ENCODE results near the gene NFATC1. TPM values are rescaled to one million over a fixed set of nuclear protein-coding genes. Genes with fewer than 3 reads are reported as not detected.

The NFATC1 gene
- total and polyA plus RNA-seq, 9 donors, result 8.4 to 28.3 (median 12.2) TPM

DNA sequence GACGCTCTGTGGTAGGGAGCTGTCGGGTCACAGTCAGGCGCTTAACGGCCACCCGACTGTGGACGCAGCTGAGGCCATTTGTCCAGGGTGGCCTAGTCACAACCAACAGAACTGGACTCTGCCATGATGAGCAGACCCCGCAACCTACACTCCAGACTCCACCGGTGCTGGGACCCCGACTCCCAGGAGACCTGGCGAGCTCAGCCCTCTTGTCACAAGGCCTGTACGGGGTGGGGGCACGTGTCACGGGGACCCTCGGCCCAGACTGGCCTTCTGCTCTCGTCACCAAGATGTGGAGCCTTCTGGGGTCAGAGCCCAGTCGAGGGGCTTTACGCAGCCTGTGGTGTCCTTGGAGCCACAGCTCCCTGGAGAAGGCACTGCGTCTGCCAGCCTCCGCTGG is 22.5 kb downstream of the NFATC1 start:
- no peak overlapping the region for H3K27ac ChIP-seq
- 94% methylated on average over 17 to 19 of the region's 19 CpGs for WGBS, 3 donors
- H3K27me3 ChIP-seq, result no peaks in the 10 kb centered on the region

DNA sequence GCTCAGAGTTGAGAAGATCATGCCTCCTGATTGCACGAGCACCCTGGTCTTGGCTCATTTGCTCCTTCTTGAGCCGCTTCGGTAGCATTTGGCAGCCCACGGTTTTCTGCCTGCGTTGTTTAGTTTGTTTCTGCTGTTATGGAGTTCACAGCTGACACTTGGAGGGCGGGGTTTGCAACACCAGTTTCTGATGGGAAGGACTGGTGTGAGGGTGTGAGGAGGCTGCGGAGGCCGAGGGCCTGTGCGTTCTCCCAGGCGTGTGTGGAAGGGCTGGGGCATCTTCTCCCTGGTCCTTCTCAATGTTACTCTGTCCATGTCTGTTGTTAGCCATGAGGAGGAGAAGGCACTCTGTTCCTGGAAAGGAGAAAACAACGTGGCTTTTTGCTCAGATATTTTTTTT is 22.9 kb downstream of the NFATC1 start:
- no peak overlapping the region for H3K27ac ChIP-seq

More for the DNA sequence above, 22.5 kb downstream of the NFATC1 start:
- Histone ChIP-seq H3K4me1 (ENCODE audit: insufficient read depth) (peaks cover 4% of the 10 kb centered on the region), H3K4me3 (no peak overlapping the region), H3K9me3 (no peaks in the 10 kb centered on the region), H3K36me3 (no peaks in the 10 kb centered on the region)
- intact Hi-C loops (cut with DNase I), result no loop called here
- DNase-seq, result no peak
- TF ChIP-seq, protein P1, sequence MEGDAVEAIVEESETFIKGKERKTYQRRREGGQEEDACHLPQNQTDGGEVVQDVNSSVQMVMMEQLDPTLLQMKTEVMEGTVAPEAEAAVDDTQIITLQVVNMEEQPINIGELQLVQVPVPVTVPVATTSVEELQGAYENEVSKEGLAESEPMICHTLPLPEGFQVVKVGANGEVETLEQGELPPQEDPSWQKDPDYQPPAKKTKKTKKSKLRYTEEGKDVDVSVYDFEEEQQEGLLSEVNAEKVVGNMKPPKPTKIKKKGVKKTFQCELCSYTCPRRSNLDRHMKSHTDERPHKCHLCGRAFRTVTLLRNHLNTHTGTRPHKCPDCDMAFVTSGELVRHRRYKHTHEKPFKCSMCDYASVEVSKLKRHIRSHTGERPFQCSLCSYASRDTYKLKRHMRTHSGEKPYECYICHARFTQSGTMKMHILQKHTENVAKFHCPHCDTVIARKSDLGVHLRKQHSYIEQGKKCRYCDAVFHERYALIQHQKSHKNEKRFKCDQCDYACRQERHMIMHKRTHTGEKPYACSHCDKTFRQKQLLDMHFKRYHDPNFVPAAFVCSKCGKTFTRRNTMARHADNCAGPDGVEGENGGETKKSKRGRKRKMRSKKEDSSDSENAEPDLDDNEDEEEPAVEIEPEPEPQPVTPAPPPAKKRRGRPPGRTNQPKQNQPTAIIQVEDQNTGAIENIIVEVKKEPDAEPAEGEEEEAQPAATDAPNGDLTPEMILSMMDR (IDR thresholded peaks at IDR 0.05), result no peak
- TF ChIP-seq EP300 (IDR thresholded peaks at IDR 0.05), result no peak
- TF ChIP-seq POLR2A (IDR thresholded peaks at IDR 0.05), result no peak

DNA sequence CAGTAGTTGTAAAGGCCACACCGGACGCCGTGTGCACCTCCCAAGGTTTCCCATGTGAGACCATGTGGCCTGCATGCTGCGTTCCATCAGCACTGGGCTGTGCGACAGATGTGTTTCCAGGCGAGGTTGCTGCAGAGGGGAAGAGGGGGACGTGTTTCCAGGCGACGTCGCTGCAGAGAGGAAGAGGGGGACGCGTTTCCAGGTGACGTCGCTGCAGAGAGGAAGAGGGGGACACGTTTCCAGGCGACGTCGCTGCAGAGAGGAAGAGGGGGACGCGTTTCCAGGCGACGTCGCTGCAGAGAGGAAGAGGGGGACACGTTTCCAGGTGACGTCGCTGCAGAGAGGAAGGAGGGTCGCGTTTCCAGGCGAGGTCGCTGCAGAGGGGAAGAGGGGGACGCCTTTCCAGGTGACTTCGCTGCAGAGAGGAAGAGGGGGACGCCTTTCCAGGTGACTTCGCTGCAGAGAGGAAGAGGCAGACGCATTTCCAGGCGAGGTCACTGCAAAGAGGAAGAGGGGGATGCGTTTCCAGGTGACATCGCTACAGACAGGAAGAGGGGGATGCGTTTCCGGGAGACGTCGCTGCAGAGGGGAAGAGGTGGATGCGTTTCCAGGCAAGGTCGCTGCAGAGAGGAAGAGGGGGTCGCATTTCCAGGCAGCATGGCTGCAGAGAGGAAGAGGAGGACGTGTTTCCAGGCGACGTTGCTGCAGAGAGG is 24.5 kb downstream of the NFATC1 start:
- no peaks in the 10 kb centered on the region for H3K36me3 ChIP-seq
- 90 to 94% (median 91%) methylated on average over 48 of the region's 48 CpGs for WGBS, 3 donors
- no peak overlapping the region for H3K27ac ChIP-seq
- peaks cover 13% of the 10 kb centered on the region for H3K4me1 ChIP-seq (ENCODE audit: insufficient read depth)
- TF ChIP-seq EP300 (IDR thresholded peaks at IDR 0.05) (no peak), POLR2A (IDR thresholded peaks at IDR 0.05) (no peak)
- TF ChIP-seq, protein P1 (IDR thresholded peaks at IDR 0.05), result no peak
- H3K9me3 ChIP-seq, result no peaks in the 10 kb centered on the region
- DNase-seq, result no peak
- intact Hi-C loops (cut with DNase I), result no loop called here
- no peaks in the 10 kb centered on the region for H3K27me3 ChIP-seq
- H3K4me3 ChIP-seq, result no peak overlapping the region

More for the DNA sequence above, 22.9 kb downstream of the NFATC1 start:
- no peak for TF ChIP-seq POLR2A (IDR thresholded peaks at IDR 0.05)
- TF ChIP-seq EP300 (IDR thresholded peaks at IDR 0.05), result no peak
- TF ChIP-seq, protein P1 (IDR thresholded peaks at IDR 0.05), result no peak
- Histone ChIP-seq H3K9me3 (no peaks in the 10 kb centered on the region), H3K4me3 (no peak overlapping the region), H3K36me3 (no peaks in the 10 kb centered on the region), H3K27me3 (no peaks in the 10 kb centered on the region), H3K4me1 (ENCODE audit: insufficient read depth) (peaks cover 8% of the 10 kb centered on the region)
- DNase-seq, result no peak
- 60 to 79% (median 71%) methylated on average over 11 of the region's 11 CpGs for WGBS, 3 donors
- intact Hi-C loops (cut with DNase I), result no loop called here

DNA sequence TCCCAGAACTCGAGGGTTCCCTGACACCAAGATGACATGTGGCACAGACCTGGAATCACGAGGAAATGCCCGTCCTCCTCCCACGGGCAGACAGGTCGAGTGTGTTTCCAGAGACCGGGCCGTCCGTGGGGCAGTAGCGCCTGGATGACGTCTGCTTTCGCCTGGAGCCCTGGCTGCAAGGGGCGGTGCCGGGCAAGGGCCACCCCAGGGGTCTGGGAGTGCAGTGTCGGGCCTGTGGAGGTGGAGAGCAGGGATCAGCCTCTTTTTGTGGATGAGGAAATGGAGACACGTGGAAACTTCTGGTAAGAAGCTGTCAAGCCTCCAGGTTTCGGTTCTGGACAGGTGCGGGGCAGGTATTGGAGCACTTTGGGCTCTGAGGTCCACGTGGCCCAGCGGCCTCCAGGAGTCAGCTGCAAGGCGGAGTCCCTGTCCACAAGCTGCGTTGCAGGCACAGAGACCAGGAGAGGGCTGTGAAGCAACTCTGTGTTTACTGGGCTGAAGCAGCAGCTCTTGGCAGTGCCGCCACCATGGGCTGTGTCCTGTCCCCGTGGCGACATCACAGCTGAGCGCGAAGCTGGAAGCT is 25.6 kb downstream of the NFATC1 start:
- no peak for DNase-seq

More for the DNA sequence above, 25.6 kb downstream of the NFATC1 start:
- peaks cover 13% of the 10 kb centered on the region for H3K4me1 ChIP-seq (ENCODE audit: insufficient read depth)
- no peak overlapping the region for H3K27ac ChIP-seq
- H3K4me3 ChIP-seq, result no peak overlapping the region
- intact Hi-C loops (cut with DNase I), result no loop called here
- WGBS, 3 donors, result 92 to 93% (median 93%) methylated on average over 25 to 26 of the region's 26 CpGs
- H3K36me3 ChIP-seq, result no peaks in the 10 kb centered on the region
- no peaks in the 10 kb centered on the region for H3K9me3 ChIP-seq
- TF ChIP-seq EP300 (IDR thresholded peaks at IDR 0.05) (no peak), POLR2A (IDR thresholded peaks at IDR 0.05) (no peak)
- TF ChIP-seq, protein P1 (IDR thresholded peaks at IDR 0.05), result no peak
- no peaks in the 10 kb centered on the region for H3K27me3 ChIP-seq

Measured in ovary (tissue), 9 donors.